Endothelial cell of umbilical vein (primary cell): ENCODE measurements around the gene SS18L1. TPM values are rescaled to one million over a fixed set of nuclear protein-coding genes. Genes with fewer than 3 reads are reported as not detected.

Experiments
- BruUV-seq: library from RNA; stranded (reverse); fragments of 400-500 nt; replicated peaks from 2 replicates; lab custom pipeline; 2021; lab: Mats Ljungman, UMichigan
- CTCF ChIA-PET: fragments of 300-600, 350-600 bp; sonication (Branson Sonifier 250); formaldehyde crosslinking; loops from one replicate; lab custom pipeline; 2021; ENCODE audit warnings: antibody characterized with exemption, inconsistent platforms; lab: Charles Lee
- POLR2A ChIA-PET: fragments of 300-600, 350-600 bp; sonication (Branson Sonifier 250); formaldehyde crosslinking; loops from one replicate; lab custom pipeline; 2021; ENCODE audit warnings: antibody characterized with exemption, inconsistent platforms; lab: Charles Lee
- DNase-seq: peaks from one replicate; pipeline ENCODE4 v3.0.0-alpha.2; 2011; ENCODE audit warnings: low read depth, low spot score
- FAIRE-seq: peaks from 2 replicates; lab custom pipeline; 2011; peaks lifted over from hg19 to GRCh38; lab: Jason Lieb, UNC
- H2AFZ ChIP-seq: 2 replicates; pipeline ENCODE4 v1.6.0; 2012; ENCODE audit warnings: low read depth, low read length, control low read depth, inconsistent platforms
- H3K27ac ChIP-seq: 2 replicates; pipeline ENCODE4 v1.5.1; 2011; ENCODE audit warnings: low read depth, mild to moderate bottlenecking, control low read depth, low read length, moderate library complexity; ENCODE audit not compliant: insufficient read depth
- H3K27me3 ChIP-seq, 2 experiments: 2 replicates each; pipeline versions ENCODE4 v1.6.0 to v1.6.1; 2011; ENCODE audit warnings: low read length in 2 of 2, mixed read lengths in 1 of 2; ENCODE audit not compliant: control insufficient read depth in 2 of 2, insufficient read depth in 2 of 2
- H3K36me3 ChIP-seq, 2 experiments: 2 replicates in 1 of 2; 3 replicates in 1 of 2; pipeline ENCODE4 v1.5.1; 2011; ENCODE audit warnings: low read length in 2 of 2, mild to moderate bottlenecking in 1 of 2, moderate library complexity in 1 of 2; ENCODE audit not compliant: control insufficient read depth in 2 of 2, insufficient read depth in 2 of 2; ENCODE audit errors: extremely low read depth in 1 of 2
- H3K4me1 ChIP-seq: 3 replicates; pipeline ENCODE4 v1.5.1; 2011; ENCODE audit warnings: mild to moderate bottlenecking, low read length; ENCODE audit not compliant: control insufficient read depth, insufficient read depth; ENCODE audit errors: extremely low read depth
- H3K4me2 ChIP-seq: 2 replicates; pipeline ENCODE4 v1.6.1; 2011; ENCODE audit warnings: low read length, control low read depth, mixed read lengths; ENCODE audit not compliant: insufficient read depth
- H3K4me3 ChIP-seq, 3 experiments: fragments of 200-600 bp in 1 of 3; sonication (generic), shearing (Covaris generic) in 1 of 3; replicated peaks in 1 of 3; 2 replicates each; pipeline ENCODE4 v1.5.1; 2011 to 2016; ENCODE audit warnings: control low read depth in 3 of 3, low read length in 3 of 3, mild to moderate bottlenecking in 2 of 3, inconsistent platforms in 1 of 3, low read depth in 1 of 3, moderate library complexity in 1 of 3; ENCODE audit not compliant: insufficient read depth in 1 of 3
- H3K79me2 ChIP-seq: 2 replicates; pipeline ENCODE4 v1.6.0; 2012; ENCODE audit warnings: low read length, inconsistent platforms; ENCODE audit not compliant: control insufficient read depth, insufficient read depth
- H3K9ac ChIP-seq: replicated peaks from 2 replicates; pipeline ENCODE3; 2011; ENCODE audit warnings: low read length, control low read depth; ENCODE audit not compliant: insufficient read depth; ENCODE audit errors: extremely low read depth
- H3K9me1 ChIP-seq: replicated peaks from 3 replicates; pipeline ENCODE4 v1.6.0; 2011; ENCODE audit warnings: mild to moderate bottlenecking, low read length; ENCODE audit not compliant: control insufficient read depth, insufficient read depth; ENCODE audit errors: extremely low read depth
- H3K9me3 ChIP-seq: replicated peaks from 2 replicates; pipeline ENCODE4 v1.5.1; 2012; ENCODE audit warnings: low read length, inconsistent platforms; ENCODE audit not compliant: control insufficient read depth, insufficient read depth
- H4K20me1 ChIP-seq: replicated peaks from 2 replicates; pipeline ENCODE3; 2011; ENCODE audit warnings: mild to moderate bottlenecking, low read length; ENCODE audit not compliant: control insufficient read depth, insufficient read depth; ENCODE audit errors: extremely low read depth
- CTCF ChIP-seq, 2 donors: IDR thresholded peaks; 1 replicate in 1 of 2; 2 replicates in 1 of 2; pipeline ENCODE4 v1.5.1; 2011; ENCODE audit warnings: low read length in 2 of 2, mild to moderate bottlenecking in 2 of 2, moderate library complexity in 2 of 2, control low read depth in 1 of 2, inconsistent platforms in 1 of 2, low read depth in 1 of 2; ENCODE audit not compliant: insufficient read depth in 1 of 2; ENCODE audit errors: extremely low read depth in 1 of 2
- EZH2 ChIP-seq: IDR thresholded peaks from 2 replicates; pipeline ENCODE4 v1.6.1; 2012; ENCODE audit warnings: borderline replicate concordance, low read depth, mild to moderate bottlenecking, moderate library complexity, low read length, inconsistent platforms; ENCODE audit not compliant: severe bottlenecking
- FOS ChIP-seq: IDR thresholded peaks from 2 replicates; pipeline ENCODE4 v1.6.1; 2011; ENCODE audit warnings: mild to moderate bottlenecking, low read length, moderate library complexity, borderline replicate concordance; ENCODE audit not compliant: insufficient read depth
- GATA2 ChIP-seq: IDR thresholded peaks from 2 replicates; pipeline ENCODE4 v1.7.0; 2011; ENCODE audit warnings: low read depth, mild to moderate bottlenecking, moderate library complexity, mixed read lengths, low read length; ENCODE audit not compliant: insufficient read length, insufficient read depth
- JUN ChIP-seq: IDR thresholded peaks from 2 replicates; pipeline ENCODE4 v1.6.1; 2011; ENCODE audit warnings: borderline replicate concordance, low read depth; ENCODE audit not compliant: insufficient read length, insufficient read depth
- MAX ChIP-seq: IDR thresholded peaks from 2 replicates; pipeline ENCODE4 v1.6.1; 2011; ENCODE audit not compliant: insufficient read depth, insufficient read length
- MYC ChIP-seq: IDR thresholded peaks from one replicate; pipeline ENCODE4 v1.6.1; 2011; ENCODE audit warnings: mild to moderate bottlenecking, low read depth, low read length
- POLR2A ChIP-seq: IDR thresholded peaks from 2 replicates; pipeline ENCODE4 v1.6.1; 2012; ENCODE audit warnings: low read depth, mild to moderate bottlenecking, control low read depth, low read length
- POLR2AphosphoS5 ChIP-seq: IDR thresholded peaks from 2 replicates; pipeline ENCODE4 v1.6.1; 2012; ENCODE audit warnings: low read depth, mild to moderate bottlenecking, control low read depth, low read length, moderate library complexity; ENCODE audit not compliant: insufficient read depth
- dilution Hi-C: fragments of 300-500 bp; cut with MboI; formaldehyde crosslinking; loops from one replicate; pipeline ENCODE4 v1.15.0; 2019; ENCODE audit warnings: low sequenced_read_pairs; ENCODE audit not compliant: extremely low pct_ligation_motif_present
- intact Hi-C: fragments of 100-400 bp; cut with micrococcal nuclease; formaldehyde crosslinking; loops from one replicate; pipeline ENCODE4 v1.10.0; 2022
- polyA plus RNA-seq, 4 experiments: library from polyadenylated mRNA; depleted of rRNA in 3 of 4; stranded (reverse) in 3 of 4; unstranded in 1 of 4; fragments of >200 nt; gene quantifications; 2 replicates each; pipeline versions ENCODE4 v1.2.1 to v1.2.3, GENCODE V29; 2011 to 2012; ENCODE audit warnings: missing spikeins in 1 of 4
- total RNA-seq: library from RNA; stranded (reverse); gene quantifications from 2 replicates; pipeline ENCODE4 v1.2.3, GENCODE V29; 2021

SS18L1 gene
- total and polyA plus RNA-seq, 2 donors (not counting 3 experiments of a cell fraction or from before 2014, with no cell fraction given), result 15.4 to 21.7 TPM

- dilution Hi-C loops, result no loop called here
- DNase-seq (no peak), FAIRE-seq (no peak)
- TF ChIP-seq CTCF (IDR thresholded peaks at IDR 0.05; ENCODE audit: extremely low read depth in 1 of 2, insufficient read depth in 1 of 2, low read depth in 1 of 2, low read length in 2 of 2) (no peak), POLR2A (no peak), POLR2AphosphoS5 (no peak), JUN (no peak), MAX (no peak), FOS (no peak), GATA2 (no peak), EZH2 (no peak), MYC (no peak)
- Histone ChIP-seq H3K9ac (no peak overlapping the region), H3K36me3 (peaks cover 11 to 48% of the 10 kb centered on the region in 2 experiments), H3K27ac (no peak overlapping the region), H4K20me1 (no peaks in the 10 kb centered on the region), H2AFZ (no peak overlapping the region), H3K9me3 (no peaks in the 10 kb centered on the region), H3K79me2 (no peaks in the 10 kb centered on the region), H3K27me3 (no peaks in the 10 kb centered on the region), H3K4me2 (no peak overlapping the region), H3K4me3 (no peak overlapping the region), H3K9me1 (no peaks in the 10 kb centered on the region), H3K4me1 (no peaks in the 10 kb centered on the region)
- CTCF ChIA-PET, result interaction anchor here (1.1 to 1.5 kb wide), 4 partner anchors 9 to 155 kb away, joined by 3 to 6 read pairs (median 6); no protein-coding TSS in a partner anchor
- no TSS peak for BruUV-seq
- intact Hi-C loops, result no loop called here
- POLR2A ChIA-PET, result no interaction called here
These were observed 22.3 kb downstream of the SS18L1 start for GRCh38 chr20:62165762-62166399.
